HG03432 (cell line): ENCODE measurements around the gene SHE.
"Not testable (repeated sequence)": the region's sequence is repeated elsewhere in the genome, so short reads cannot be mapped to it uniquely, and the experiment has no call there.

ENCODE experiments used
- ATAC-seq: cut with Tn5 transposase; IDR thresholded peaks from one replicate; pipeline ENCODE4 v1.9.1; 2021; ENCODE audit warnings: mild to moderate bottlenecking, moderate library complexity; ENCODE audit not compliant: unreplicated experiment

The SHE gene

DNA sequence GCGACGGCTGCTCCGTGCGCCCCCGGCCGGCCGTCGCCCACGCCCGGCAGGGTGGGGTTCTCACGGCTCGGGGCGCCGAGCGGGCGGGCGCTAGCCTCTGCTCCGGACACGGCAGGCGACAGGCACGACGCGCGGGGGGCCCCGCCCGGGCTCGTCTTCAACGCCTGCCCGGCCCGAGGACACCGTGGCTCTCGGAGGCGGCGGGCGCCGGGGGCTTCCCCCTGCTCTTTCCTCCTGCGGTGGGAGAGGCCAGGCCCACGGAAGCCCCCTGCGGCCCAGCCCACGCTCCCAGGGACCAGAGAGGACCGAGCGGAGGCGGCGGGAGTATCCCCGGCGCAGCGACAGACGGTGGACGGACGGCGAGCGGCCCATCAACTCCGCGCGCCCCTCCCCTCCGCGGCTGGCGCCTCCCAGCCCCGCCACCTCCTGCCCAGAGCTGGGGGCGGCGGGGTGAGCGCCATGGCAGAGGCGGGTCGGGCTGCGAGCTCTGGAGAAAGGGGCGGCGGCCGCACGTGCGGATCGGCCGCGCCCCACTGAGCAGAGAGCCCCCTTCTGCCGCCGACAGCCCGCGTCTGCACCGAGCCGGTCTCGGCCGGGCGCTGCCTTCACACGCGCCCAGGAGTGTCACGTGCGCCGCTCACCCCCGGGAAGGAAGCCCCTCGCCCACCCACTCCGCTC is at the start of gene SHE, which contains the start of gene TDRD10:
Gene SHE (minus strand): TSS at position 347 of the 678 bp plus-strand sequence. CDS start 386 bp downstream, outside the sequence.
Gene TDRD10 (plus strand): TSS at position 154 of the 678 bp plus-strand sequence. CDS start 4,685 bp downstream, outside the sequence.
- no peak for ATAC-seq

DNA sequence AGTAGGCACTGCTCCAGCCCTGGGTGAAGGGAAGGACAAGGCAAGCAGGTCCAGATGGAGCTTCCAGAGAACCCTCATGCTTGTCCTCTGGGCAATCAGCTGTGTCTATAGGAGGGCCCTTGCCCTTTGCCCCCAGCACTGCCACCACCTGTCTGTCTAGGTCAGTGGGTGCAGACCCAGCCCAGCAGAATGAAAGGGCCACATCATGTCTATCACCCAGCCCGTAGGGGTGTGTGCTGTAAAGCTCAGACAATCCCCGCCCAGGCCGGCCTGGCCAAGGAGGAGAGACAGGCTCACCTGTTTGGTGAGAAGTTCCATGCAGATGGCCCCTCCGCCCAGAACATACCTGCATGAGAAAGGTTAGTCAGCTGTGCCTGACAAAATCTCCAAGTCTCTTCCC is 49.3 kb upstream of the SHE start:
- no peak for ATAC-seq

DNA sequence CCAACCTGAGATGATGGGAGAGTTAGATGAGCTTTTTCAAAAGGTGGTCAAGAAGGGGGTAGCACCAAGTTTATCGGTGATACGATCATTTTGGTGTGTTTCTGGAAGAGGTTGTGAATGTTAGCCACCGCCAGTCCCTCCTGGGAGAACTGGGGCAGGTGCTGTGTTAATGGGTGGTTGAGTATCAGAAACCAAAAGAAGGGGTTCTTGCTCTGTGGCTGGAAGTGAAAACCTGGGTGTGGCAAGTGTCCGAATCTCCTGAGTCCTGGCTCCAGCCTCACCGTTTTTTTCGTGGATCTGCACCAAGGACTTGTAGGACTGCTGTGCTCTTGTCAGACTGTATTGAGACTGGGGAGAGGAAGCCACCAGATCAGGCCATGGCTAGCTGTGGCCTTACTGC is 48.4 kb upstream of the SHE start:
- no peak for ATAC-seq

DNA sequence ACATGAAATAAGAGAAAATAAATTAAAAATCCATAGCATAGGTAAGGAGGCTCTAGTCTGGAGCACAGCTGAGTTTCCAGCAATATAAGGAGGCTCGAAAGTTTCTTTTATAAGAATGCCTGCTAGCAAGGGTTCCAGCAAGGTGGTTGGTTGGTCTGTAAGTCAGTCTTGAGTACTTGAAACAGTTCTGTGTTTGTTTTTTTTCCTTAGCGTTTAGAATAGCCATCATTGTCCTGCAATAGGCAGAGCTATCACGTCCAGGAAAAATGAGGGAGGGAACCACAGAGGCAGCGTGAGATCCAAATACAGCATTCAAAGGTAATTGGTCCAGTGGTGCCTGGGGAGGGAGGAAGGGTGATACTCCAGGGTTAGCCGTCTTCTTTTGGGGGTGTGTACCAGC is 47.9 kb upstream of the SHE start:
- no peak for ATAC-seq

DNA sequence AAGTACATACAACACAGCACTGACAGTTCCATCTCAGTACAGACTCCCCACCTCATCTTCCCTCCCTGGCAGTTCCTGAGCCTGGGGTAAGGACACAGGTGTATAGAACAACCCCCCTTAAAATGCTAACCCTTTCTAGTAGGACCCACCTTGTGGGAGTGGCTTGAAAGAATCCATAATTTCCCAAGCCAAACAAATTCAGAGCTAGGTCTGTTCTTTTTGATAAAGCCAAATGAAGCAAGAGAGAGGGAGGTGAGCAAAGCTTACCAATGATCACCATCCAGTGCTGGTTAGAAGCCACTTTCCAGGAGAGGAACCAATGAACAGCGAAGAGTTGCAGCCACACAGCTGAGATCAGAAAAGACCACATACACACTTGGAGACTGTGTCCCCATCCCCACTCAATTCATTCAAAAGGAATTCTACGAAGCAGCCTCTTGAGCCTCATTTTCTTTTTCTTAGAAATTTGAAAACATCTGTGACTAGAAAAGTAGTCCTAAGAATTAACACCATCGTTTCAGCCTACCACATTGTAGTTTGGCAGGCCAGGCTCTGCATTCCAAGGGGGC is 47.1 kb upstream of the SHE start:
- no peak for ATAC-seq

DNA sequence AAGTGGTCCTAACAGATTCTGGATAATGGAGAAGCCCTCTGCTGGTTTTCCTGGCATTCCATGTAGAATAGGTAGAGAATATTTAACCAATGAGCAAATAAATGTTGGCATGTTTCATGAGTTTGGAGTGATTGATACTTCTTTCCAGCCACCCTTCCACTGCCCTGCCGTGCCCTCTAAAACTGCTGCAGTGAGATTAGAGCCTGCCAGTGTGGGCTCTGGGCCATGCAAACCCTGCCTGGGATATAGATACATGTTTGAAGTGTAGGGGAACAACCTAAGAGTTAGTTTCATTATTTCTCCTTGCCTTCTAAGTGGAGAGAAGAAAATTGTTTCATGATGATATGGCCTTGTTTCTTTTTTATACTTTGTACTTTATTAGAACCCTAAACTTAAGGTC is 45.8 kb upstream of the SHE start:
- no peak for ATAC-seq

DNA sequence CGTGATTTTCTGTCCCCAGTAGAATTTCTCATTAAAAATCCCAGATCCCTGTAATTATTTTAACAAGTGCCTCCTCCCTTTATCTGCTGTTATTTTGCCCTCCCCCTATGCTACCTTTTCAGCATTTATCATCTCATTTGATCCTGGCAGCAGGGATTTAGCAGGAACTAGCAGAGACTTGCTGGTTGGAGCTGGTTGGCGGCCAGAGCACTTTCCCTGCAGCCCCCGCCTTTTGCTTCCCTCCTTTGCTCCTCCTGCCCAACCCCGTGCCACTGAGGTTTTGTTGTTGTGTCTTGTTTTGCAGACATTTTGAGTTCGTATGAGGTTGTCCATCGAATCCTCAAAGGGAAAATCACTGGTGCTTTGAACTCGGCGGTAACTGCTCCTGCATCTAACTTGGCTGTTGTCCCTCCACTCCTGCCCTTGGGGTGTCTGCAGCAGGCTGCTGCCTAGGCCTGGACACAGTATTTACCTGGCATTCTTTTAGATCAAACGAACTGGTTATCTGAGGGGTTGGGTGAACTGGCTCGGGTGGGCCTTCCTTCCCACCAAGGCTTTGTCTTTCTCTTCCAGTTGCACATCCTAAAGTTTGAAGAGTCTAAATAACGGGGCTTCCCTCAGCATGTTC is 45.0 kb upstream of the SHE start:
- ATAC-seq: no peak

DNA sequence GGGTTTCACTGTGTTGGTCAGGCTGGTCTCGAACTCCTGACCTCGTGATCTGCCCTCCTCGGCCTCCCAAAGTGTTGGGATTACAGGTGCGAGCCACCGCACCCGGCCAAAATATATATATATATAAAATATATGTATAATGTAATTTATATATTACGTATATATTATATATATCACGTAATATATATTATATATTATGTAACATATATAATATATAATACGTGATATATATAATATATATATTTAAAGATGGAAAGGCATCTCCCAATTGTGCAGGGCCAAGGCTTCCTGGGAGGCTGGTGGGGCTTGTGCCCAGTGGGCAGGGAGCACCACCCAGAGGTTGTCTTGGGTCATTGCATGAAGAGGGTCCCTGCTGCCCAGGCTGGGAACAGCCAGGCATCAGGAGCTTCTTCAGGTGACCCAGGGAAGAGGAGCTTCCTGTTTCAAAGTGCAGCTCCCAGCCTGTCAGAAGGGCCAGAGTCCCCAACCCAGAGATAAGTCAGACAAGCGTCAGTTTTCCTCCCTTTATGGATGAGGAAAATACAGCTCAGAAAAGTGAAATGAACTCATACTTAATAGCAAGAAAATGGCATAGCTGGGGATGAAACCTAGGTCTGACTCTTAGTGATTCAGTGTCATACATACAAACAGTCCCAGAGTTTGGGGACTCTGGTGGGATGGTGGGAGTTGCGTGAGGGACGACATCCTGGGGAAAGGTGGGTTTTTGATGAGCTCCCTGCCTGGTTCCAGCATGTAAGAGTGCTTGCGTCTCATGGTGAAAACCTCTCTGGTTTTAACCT is 44.3 kb upstream of the SHE start:
- ATAC-seq: no peak

DNA sequence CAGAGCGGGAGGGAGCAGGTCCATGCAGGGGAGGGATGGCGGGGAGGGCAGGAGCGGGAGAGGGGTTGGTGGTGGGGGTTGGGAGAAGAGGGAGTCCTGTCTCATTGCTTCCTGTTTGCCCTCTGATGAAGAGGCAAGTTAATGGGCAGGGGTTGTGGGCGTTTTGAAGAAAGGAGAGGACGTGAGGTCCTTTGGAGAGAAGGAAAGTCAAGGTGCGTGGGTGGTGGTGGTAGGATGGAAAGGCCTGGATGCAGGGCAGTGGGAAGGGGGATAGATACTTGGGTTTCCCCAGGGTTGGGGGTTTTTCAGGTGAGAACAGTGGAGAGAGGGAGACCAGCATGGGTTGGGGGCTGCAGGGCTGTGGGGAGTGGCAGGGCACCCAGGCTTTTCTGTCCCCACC is 39.0 kb upstream of the SHE start:
- ATAC-seq: no peak

DNA sequence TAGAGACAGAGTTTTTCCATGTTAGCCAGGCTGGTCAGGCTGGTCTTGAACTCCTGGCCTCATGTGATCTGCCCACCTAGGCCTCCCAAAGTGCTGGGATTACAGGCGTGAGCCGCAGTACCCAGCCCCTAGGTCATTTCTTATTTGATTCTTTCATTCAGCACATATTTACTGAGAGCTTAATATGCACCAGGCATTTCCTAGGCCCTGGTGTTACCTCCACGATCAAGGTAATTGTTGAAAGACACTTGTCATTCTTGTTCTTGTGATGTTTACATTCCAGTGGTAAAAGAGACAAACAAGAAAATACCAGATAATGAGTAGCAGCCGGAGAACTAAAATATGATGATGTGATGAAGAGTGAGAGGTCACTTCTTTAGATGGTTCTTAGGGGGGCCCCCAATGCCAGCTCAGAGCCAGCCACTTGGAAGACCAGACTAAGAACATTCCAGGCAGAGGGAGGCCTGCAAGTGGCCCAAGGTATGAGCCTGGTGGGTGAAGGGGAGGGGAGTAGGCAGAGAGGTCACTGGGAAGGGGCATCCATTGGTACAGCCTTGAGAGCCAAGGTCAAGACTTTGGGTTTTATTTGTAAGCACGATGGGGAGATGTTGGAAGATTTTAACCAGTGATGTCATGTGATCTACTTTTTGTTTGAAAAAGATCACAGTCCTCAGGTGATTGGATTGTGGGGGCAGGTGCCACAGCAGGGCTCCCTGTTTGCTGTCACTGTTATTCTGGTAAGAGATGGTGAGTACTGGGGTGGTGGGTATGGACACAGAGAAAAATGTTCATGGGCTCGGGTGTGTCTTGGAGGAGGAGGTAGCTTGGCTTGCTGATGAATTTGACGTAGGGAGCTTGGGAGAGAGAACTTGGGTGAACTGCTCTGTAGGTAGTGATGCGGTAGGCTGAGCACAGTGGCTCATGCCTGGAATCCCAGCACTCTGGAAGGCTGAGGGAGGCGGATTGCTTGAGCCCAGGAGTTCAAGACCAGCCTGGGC is 37.6 kb upstream of the SHE start:
- no peak for ATAC-seq

DNA sequence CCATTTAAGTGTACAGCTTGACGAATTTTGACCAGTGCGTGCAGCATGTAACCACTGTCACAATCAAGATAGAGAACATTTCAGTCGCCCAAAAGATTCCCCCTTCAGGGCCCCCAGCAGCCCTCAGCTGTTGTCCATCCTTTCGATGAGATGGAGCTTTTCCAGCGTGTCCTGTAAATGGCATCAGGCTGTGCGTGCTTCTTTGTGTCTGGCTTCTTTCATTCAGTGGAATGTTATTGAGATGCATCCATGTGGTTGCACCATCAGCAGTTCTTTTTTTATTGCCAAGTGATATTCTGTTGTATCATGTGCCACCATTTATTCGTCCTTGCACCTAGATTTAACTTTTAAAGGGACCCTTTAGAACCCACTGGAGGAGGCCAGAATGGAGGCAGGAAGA is 34.4 kb upstream of the SHE start:
- ATAC-seq: no peak

DNA sequence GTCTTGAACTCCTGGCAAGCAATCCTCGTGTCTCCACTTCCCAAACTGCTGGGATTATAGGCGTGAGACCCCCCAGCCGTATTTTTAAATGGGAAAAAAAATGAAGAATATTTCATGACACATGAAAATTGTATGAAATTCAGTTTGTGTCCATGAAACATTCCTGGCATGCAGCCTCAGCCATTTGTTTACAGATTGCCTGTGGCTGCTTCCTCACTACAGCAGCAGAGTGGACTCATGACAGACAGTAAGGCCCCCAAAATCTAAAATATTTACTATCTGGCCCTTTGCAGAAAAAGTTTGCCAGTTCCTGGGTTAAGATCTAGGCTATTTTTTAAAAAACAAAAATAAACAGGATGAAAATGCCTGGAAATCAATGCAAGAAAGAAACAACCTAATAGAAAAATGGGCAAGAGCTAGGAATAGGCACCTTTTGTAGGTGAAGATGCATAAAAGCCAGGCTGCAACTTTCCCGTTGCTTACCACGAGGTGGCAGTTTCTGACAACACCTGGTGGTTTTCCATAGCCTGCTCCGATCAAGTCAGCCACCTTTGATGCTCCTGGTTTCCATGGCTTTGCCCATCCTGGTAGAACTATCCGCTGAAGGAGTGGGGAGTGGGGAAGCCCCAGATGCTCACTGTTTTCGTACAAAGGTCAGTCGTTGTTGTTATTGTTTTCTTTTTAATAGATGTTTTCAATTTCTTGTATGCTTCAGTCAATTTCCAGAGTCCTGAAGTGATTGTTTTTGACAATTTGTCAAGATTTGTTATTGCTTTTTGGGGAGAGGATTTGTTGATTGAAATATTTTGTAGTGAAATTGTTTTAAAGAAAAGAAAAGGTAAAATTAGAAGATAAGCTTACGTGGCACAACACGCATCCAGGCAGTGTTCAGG is 32.0 kb upstream of the SHE start:
- no peak for ATAC-seq

DNA sequence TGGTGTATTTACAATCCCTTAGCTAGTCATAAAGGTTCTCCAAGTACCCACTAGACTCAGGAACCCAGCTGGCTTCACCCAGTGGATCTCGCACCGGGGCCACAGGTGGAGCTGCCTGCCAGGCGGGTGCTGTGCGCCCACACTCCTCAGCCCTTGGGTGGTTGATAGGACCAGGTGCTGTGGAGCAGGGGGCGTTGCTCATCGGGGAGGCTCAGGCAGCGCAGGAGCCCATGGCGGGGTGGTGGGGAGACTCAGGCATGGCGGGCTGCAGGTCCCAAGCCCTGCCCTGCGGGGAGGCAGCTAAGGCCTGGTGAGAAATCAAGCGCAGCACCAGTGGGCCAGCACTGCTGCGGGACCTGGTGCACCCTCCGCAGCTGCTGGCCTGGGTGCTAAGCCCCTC is 29.7 kb upstream of the SHE start:
- not testable (repeated sequence) for ATAC-seq

DNA sequence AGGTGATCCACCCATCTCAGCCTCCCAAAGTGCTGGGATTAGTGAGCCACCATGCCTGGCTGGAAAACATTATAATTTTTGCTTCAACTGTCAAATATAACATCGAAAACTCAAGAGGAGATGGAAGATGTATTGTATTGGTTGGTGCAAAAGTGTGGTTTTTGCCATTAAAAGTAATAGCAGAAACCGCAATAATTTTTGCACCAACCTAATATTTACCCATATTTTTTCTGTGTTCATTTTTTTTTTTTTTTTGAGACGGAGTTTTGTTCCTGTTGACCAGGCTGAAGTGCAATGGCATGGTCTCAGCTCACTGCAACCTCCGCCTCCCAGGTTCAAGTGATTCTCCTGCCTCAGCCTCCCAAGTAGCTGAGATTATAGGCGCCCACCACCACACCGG is 27.1 kb upstream of the SHE start:
- ATAC-seq: no peak

DNA sequence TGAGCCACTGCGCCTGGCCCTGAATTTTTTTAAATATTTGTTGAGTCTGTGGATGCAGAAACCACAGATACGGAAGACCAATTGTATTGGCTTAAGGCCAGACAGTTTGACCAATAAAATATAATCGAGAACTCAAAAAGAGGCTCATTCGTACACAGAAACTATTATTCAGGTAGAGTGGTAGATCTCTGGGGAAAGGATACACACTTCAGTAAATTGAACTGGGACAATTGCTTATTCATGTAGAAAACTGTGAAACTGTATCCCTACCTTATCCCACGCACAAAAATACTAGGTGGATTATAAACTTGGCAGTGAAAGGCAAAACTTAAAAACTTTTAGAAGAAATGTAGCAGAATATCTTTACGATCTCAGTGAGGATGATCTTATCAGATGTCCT is 25.0 kb upstream of the SHE start:
- ATAC-seq: no peak

DNA sequence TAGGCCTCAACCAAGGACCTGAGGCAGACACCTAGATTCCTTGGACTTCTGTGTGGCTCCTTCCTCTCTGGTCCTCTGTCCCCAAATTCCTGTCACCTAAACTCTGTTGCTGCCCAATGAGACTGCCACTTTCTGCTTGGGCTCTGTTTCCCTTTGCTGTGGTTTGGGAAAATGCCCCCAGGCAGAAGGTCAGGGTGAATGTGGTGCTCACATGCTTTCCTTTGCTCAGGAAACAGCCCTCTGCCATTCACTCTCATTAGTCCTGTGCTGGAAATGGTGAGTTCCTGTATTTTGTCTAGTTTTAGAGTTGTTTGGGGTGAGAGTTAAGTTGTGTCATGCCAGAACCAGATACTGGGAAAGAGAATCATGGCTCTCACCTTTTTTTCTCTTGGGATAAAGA is 22.7 kb upstream of the SHE start:
- ATAC-seq: no peak

DNA sequence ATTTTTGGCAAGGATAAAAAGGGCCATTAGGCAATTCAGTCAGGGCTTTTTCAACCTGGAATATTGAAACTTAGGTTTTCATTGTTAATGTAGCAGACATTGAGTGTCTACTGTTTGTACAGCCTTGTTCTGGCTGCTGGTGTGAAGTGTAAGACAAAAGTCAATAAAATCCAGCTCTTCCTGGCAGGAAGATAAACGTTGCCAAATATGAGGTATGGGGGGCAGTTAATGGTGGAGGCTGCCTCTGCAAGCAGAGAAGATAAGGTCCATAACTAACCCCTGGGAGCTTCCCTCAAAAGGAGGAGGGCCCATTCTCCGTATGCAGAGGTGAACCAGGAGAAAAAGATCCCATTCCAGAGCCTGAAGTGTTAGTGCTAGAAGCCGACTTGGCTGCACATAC is 19.5 kb upstream of the SHE start:
- ATAC-seq: no peak

DNA sequence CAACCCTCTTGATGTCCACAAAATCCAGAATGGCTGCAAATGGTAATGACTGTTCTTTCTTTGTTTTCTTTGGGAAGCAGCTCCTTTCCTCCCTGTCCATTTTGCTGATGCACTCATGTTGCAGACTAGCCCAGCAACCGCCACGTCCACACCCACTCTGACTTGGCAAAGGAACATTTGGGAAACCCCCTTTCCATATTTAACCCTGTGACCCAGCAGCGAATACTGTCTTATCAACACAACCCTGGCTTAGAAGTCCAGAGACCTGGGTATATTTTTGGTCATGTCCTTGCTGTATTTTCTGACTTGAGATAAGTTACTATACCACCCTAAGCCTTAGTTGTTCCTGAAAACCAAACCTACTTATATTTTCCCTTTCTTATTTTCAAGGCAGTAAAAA is 18.1 kb upstream of the SHE start:
- no peak for ATAC-seq

DNA sequence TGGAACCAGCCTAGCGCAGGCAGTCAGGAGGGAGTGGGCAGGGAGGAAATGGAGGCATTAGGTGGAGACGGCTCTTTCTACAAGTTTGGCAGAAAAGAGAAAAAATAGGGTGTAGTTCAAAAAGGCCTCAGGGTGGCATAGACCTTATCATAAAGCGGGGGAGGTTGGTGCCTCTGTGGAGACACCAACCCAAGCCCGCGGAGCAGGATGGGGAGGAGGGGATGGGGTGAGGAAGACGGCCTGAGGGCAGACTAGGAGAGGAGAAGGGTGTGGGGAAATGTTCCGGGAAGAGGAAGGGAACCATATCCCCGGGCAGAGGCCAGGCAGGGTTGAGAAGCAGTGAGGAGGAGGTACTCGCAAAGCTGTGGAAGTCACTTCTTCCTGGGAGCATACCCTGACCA is 17.4 kb upstream of the SHE start:
- no peak for ATAC-seq
